Kidney tubule cell (primary cell): ENCODE measurements around the gene NKIRAS1.
A peak's percentile ranks its signal among the peaks of the same experiment; 100 is the strongest.
"Not testable (repeated sequence)": the region's sequence is repeated elsewhere in the genome, so short reads cannot be mapped to it uniquely, and the experiment has no call there.

Experiments
- DNase-seq: peaks from one replicate; pipeline ENCODE4 v3.0.0-alpha.2; 2018; ENCODE audit warnings: low spot score

The NKIRAS1 gene

DNA sequence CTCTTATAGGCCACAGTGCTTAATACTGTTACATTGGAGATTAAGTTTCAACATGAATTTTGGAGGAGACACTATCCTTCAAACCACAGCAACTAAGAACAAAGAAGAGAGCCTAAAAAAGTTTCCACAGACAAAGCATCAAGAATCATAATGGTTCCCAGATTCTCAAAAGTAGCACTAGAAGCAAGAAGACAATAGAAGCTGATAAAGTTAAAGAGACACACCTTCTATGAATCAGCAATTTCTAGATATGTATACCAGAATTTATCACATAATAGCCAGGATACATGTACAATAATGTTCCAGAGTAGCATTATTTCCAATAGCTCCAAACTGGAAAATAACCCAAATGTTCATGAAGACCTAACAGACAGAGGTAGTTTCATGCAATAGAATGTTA lies 12.2 kb downstream of the NKIRAS1 start:
- no peak for DNase-seq

DNA sequence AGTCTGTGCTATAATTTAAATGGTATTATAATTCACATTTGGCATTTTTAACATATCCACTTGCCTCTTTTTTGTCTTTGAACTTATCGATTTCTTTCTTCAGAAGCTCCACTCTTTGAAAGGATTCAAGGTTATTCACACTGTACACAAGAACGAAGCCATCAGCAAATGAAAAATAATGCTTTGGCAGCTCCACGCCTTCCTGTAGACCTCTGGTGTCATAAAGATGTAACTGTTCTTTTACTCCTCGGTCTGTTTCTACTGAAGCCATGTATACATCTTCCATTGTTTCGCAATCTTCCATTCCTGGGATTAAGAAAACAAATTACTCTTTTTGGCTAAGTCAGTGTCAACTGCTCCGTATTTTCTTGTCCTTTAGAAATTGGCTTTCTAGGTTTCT lies 16.0 kb downstream of the NKIRAS1 start:
- no peak for DNase-seq

DNA sequence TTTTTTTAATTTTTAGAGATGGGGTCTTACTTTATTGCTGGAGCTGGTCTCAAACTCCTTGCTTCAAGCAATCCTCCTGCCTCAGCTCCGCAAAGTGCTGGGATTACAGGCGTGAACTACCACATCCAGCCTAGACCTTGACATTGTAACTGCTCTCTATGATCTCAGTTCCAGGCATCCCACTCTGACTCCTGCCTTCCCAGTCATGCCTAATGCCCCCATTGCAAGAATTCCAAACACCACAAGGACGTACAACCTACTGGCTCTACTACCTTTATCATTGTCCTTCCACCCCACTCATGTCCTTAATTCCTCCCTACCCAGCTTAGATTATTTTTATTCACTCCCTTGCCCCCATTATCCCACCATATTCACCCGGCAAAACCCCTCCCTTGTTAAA lies 21.6 kb downstream of the NKIRAS1 start:
- DNase-seq, result no peak

DNA sequence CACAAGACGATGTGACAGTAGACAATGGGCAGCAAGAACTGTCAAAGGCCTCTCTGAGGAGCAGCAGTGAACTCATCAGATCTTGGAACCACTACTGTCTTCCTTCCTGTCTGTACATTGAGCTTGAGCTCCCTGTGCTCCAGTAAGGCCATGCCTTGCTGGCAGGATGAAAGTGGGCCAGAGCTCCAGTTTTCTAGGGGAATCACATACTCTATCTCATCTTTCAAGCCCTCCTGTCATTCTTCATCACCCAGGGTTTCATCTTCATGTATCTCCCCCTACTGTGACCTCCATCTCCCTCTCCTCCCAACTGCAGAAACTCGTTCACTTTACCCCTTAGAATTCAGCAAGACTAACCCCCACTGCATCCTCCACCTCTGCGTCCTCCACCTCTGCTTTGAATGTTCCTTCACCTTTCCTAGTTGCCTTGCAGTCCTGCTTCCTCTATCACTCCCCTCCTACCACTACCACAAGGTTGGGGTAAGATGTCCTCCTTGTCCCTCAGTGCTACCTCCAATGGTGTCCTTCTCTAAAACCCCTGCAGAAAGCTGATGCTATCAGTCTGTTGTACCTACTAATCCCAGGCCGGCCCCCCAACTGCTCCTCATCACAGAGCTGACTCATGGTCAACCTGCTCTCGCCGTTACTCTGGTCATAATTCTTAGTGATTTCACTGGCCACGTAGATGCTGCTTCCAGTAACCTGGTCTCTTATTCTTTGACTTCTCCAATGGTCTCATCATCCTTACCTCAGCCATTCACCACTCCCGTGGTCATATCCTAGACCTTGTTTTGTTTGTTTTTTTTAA lies 22.3 kb downstream of the NKIRAS1 start:
- DNase-seq, result no peak

DNA sequence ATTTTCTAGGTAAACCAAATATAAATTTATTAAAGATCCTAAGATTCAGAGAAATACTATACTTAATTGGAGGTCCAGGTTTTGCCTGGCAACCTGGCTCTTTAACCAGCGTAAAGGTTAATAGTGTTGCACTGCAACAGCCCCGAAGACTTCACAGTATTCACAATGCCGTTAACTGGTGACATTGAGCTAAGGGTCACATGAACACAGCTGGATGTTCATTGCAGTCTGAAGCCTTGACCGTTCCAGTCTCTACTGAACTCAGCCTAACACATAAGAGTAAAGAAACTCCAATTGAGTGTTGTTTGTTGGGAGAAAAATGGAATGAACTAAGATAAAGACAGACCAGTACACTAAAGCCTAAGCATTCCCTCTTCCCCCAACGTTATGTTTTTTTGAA lies 26.8 kb downstream of the NKIRAS1 start:
- DNase-seq, result no peak

GRCh38 chr3:23889386-23889785 lies 27.4 kb downstream of the NKIRAS1 start:
- DNase-seq, result peak; percentile 67

- peak; percentile 47 for DNase-seq
These were observed 28.1 kb downstream of the NKIRAS1 start for GRCh38 chr3:23888617-23889228.

- DNase-seq, result no peak
These were observed 30.5 kb downstream of the NKIRAS1 start for GRCh38 chr3:23886311-23886710.

GRCh38 chr3:23885210-23885609 lies 31.6 kb downstream of the NKIRAS1 start:
- DNase-seq, result no peak

DNA sequence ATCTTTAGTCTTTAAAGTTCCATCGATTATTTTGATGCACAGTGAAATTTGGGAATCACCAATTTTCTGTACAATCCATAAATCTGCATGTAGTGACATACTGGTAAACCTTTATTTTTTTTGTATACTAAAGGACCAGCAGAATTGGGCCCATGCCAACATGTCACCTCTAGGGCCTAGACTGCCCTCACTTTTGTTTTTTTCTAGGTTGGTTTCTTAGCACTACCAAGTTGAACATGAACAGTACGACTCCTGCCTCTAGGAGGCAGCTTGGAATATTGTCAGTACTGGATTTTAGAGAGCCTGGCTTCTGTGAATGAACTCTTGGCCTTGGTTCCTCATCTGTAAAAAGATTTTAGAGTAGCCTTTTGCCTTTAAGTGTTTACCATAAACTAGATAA lies 32.3 kb downstream of the NKIRAS1 start:
- no peak for DNase-seq

DNA sequence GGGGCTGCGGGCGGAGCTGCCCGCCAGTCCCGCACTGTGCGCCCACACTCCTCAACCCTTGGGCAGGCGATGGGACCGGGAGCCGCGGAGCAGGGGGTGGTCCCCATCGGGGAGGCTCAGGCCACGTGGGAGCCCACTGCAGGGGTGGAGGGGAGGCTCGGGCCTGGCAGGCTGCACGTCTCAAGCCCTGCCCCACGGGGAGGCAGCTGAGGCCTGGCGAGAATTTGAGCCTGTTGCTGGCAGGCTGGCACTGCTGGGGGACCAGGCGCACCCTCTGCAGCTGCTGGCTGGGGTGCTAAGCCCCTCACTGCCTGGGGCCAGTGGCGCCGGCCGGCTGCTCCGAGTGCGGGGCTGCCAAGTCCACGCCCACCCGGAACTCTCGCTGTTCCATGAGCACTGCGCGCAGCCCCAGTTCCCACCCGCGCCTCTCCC lies 34.3 kb downstream of the NKIRAS1 start:
- no peak for DNase-seq

DNA sequence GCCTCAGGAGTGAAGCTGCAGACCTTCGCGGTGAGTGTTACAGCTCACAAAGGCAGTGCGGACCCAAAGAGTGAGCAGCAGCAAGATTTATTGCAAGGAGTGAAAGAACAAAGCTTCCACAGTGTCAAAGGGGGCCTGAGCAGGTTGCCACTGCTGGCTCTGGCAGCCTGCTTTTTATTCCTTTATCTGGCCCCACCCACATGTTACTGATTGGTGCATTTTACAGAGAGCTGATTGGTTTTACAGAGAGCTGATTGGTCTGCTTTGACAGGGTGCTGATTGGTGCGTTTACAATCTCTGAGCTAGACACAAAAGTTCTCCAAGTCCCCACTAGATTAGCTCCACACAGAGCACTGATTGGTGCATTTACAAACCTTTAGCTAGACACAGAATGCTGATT lies 34.8 kb downstream of the NKIRAS1 start:
- DNase-seq, result not testable (repeated sequence)

DNA sequence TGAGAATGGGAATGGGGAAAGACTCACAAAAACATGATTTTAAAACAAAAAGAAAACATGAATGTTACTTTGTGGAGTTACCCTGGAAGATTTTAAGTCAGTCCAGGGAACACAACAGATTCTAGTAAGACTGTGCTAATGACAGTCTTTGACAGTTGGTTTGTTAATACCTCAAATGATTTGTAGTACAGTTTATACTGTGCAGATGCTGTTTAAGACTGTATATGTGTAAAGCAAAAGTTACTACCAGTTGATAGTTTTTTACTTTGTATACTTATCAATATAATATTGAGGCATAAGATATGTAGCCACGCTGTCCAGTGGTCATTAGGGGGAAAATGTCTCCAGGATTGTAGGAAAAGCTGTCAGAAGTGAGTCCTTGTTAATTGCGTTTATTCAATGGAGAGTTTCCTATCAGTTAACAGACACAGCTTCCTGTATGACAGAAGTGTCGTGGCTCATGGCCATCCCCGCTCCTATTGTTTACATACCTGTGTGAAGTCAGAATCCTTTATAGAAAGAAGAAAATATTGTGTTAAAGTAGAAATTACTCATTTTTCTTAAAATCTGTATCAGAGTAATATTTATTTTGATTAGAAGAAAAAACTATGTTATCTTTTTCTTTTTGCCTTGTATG lies 36.0 kb downstream of the NKIRAS1 start:
- DNase-seq, result no peak

GRCh38 chr3:23879485-23879884 lies 37.3 kb downstream of the NKIRAS1 start:
- DNase-seq, result no peak

- DNase-seq, result peak; percentile 62
These were observed 39.3 kb downstream of the NKIRAS1 start for GRCh38 chr3:23877329-23877980.

DNA sequence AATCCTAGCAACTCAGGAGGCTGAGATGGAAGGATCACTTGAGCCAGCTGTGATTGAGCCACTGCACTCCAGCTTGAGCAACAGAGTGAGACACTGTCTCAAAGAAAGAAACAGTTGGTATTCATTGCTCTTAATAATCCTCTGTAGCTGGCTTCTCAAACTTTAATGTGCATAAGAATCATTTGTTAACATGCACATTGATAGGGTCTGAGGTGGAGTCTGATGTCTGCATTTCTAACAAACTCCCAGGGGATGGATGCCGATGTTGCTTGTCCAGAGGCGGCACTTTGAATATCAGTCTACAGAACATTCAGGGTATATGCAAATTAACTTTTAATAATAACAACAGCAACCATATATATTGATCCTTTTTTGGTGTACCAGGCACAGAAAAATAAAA lies 39.9 kb downstream of the NKIRAS1 start:
- DNase-seq, result no peak

- no peak for DNase-seq
These were observed 41.6 kb downstream of the NKIRAS1 start for GRCh38 chr3:23875113-23875725.

DNA sequence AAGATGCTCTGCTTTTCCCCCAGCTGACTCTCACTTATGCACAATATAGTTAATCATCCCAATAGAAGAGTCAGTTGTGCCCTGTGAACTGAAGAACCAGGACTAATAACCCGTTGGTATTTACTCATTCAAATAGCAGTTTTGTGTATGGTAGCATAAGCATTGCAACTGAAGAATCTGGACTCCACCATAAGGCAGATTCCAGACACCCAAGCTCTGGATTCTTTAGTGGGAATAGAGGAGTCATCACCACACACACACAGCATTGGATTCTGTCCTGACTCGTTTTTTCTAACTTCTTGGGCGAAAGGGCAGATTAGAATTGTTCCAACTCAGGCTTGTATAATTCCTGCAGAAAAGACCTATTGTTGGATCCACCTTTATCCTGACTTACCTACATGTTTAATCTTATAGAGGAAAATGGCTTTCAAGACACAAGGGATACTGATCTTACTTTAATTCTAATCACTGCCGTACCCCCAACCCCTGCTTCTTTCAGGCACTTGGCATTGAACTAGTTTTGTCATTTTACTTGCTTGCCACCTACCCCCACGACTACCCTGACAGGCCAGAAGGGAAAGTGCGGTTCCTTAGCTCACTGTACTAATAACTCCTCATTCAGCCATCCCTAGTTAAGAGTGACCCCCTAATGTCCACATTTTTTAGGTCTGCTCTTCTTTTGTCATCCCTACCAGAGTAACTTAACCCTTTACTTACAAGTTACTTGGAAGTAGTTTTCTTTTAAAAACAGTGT lies 42.3 kb downstream of the NKIRAS1 start:
- DNase-seq, result peak; percentile 47

GRCh38 chr3:23873941-23874340 lies 42.8 kb downstream of the NKIRAS1 start:
- DNase-seq, result no peak

DNA sequence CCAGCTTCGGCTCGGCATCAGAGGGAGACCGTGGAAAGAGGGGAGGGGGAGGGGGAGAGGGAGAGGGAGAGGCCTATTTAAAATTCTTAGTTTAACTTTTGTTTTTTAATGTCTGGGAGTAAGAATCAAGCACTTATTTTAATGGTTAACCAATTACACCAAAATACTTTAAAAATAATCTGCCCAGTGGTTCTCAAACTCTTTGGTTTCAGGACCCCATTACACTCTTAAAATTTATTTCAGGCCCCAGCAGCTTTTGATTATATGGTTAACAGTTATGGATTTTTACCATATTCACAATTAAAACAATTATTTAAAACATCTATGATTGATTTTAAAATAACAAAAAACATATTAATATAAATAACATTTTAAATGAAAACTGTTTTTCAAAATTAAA lies 44.5 kb downstream of the NKIRAS1 start:
- DNase-seq, result no peak

GRCh38 chr3:23871361-23871760 lies 45.4 kb downstream of the NKIRAS1 start:
- not testable (repeated sequence) for DNase-seq

- DNase-seq, result not testable (repeated sequence)
These were observed 46.1 kb downstream of the NKIRAS1 start for GRCh38 chr3:23870663-23871043.
